SK-N-SH (cell line): ENCODE results near the gene C9orf72.

Experiments
- EP300 ChIP-seq, 2 experiments: IDR thresholded peaks; 2 replicates each; pipeline versions ENCODE4 v1.4.0 to v1.6.1; 2012; ENCODE audit warnings: borderline replicate concordance in 1 of 2, low read depth in 1 of 2, low read length in 1 of 2
- EZH2phosphoT487 ChIP-seq: fragments of 200-600 bp; sonication (generic); IDR thresholded peaks from 2 replicates; pipeline ENCODE4 v1.6.1; 2017; ENCODE audit warnings: low read depth, mixed run types, mild to moderate bottlenecking, antibody characterized with exemption, moderate library complexity, borderline replicate concordance
- MXI1 ChIP-seq: IDR thresholded peaks from 2 replicates; pipeline ENCODE4 v1.6.1; 2012; ENCODE audit warnings: mild to moderate bottlenecking, low read depth, low read length, improper control_type of control experiment
- YY1 ChIP-seq: IDR thresholded peaks from 2 replicates; pipeline ENCODE4 v1.4.0; 2012; ENCODE audit warnings: low read depth, mild to moderate bottlenecking
- TF ChIP-seq, protein P1 (sequence below): IDR thresholded peaks from 2 replicates; pipeline ENCODE4 v1.4.0; 2012; ENCODE audit warnings: low read depth
- TF ChIP-seq, protein P2 (sequence below): fragments of 200-600 bp; sonication (generic); IDR thresholded peaks from 2 replicates; pipeline ENCODE4 v1.6.1; 2017; ENCODE audit warnings: antibody characterized with exemption, mild to moderate bottlenecking, moderate library complexity

DNA sequence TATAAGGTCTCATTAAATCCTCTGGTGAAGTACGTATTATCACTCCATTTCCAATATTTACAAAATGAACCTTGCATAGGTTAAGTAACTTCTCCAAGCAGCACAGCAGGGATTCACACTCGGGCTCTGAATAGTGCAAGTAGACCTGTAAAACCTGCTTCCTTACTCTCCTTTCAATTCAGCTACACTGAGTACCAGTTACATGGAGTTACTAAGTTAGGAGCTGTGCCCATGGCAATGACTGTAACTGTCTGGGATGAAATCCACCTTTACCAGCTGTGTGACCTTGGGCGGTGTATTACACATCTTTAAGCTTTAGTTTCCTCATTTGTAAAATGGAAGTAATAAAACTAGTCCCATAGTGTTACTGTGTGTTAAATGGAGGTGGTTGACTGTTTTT lies 27.8 kb downstream of the C9orf72 start:
- no peak for TF ChIP-seq YY1
- TF ChIP-seq, protein P1, sequence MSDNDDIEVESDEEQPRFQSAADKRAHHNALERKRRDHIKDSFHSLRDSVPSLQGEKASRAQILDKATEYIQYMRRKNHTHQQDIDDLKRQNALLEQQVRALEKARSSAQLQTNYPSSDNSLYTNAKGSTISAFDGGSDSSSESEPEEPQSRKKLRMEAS = no peak
- TF ChIP-seq, protein P2, sequence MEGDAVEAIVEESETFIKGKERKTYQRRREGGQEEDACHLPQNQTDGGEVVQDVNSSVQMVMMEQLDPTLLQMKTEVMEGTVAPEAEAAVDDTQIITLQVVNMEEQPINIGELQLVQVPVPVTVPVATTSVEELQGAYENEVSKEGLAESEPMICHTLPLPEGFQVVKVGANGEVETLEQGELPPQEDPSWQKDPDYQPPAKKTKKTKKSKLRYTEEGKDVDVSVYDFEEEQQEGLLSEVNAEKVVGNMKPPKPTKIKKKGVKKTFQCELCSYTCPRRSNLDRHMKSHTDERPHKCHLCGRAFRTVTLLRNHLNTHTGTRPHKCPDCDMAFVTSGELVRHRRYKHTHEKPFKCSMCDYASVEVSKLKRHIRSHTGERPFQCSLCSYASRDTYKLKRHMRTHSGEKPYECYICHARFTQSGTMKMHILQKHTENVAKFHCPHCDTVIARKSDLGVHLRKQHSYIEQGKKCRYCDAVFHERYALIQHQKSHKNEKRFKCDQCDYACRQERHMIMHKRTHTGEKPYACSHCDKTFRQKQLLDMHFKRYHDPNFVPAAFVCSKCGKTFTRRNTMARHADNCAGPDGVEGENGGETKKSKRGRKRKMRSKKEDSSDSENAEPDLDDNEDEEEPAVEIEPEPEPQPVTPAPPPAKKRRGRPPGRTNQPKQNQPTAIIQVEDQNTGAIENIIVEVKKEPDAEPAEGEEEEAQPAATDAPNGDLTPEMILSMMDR = no peak
- no peak for TF ChIP-seq MXI1
- no peak for TF ChIP-seq EP300 (IDR thresholded peaks at IDR 0.05; ENCODE audit: borderline replicate concordance in 1 of 2, low read depth in 1 of 2, low read length in 1 of 2)
- TF ChIP-seq EZH2phosphoT487 = no peak
